CD1c-positive myeloid dendritic cell (primary cell): ENCODE measurements around the gene TPK1.

Source experiments
- DNase-seq: peaks from one replicate; pipeline ENCODE4 v3.0.0-alpha.2; 2016; ENCODE audit errors: extremely low spot score

Gene TPK1

GRCh38 chr7:144723301-144723700 is 112.6 kb downstream of the TPK1 start:
- DNase-seq, result no peak

GRCh38 chr7:144720710-144721109 is 115.1 kb downstream of the TPK1 start:
- no peak for DNase-seq

- DNase-seq, result no peak
These were observed 115.7 kb downstream of the TPK1 start for GRCh38 chr7:144720149-144720548.

GRCh38 chr7:144717720-144718119 is 118.1 kb downstream of the TPK1 start:
- no peak for DNase-seq

GRCh38 chr7:144713850-144714249 is 122.0 kb downstream of the TPK1 start:
- DNase-seq, result no peak

GRCh38 chr7:144710791-144711190 is 125.1 kb downstream of the TPK1 start:
- no peak for DNase-seq

- no peak for DNase-seq
These were observed 126.8 kb downstream of the TPK1 start for GRCh38 chr7:144709066-144709465.

- DNase-seq, result no peak
These were observed 144.6 kb downstream of the TPK1 start for GRCh38 chr7:144691240-144691639.

GRCh38 chr7:144682581-144683280 is 153.1 kb downstream of the TPK1 start:
- no peak for DNase-seq

GRCh38 chr7:144676492-144676891 is 159.4 kb downstream of the TPK1 start:
- DNase-seq, result no peak

GRCh38 chr7:144674550-144674949 is 161.3 kb downstream of the TPK1 start:
- no peak for DNase-seq

- DNase-seq, result no peak
These were observed 163.0 kb downstream of the TPK1 start for GRCh38 chr7:144672869-144673268.

- DNase-seq, result no peak
These were observed 164.4 kb downstream of the TPK1 start for GRCh38 chr7:144671429-144671828.

GRCh38 chr7:144670218-144670617 is 165.6 kb downstream of the TPK1 start:
- no peak for DNase-seq

GRCh38 chr7:144668503-144668902 is 167.3 kb downstream of the TPK1 start:
- DNase-seq, result no peak

- DNase-seq, result no peak
These were observed 170.0 kb downstream of the TPK1 start for GRCh38 chr7:144665689-144666381.

GRCh38 chr7:144659211-144659610 is 176.6 kb downstream of the TPK1 start:
- no peak for DNase-seq

GRCh38 chr7:144656965-144657517 is 178.8 kb downstream of the TPK1 start:
- no peak for DNase-seq

GRCh38 chr7:144653449-144653848 is 182.4 kb downstream of the TPK1 start:
- DNase-seq, result no peak

GRCh38 chr7:144650439-144650838 is 185.4 kb downstream of the TPK1 start:
- no peak for DNase-seq

- no peak for DNase-seq
These were observed 186.7 kb downstream of the TPK1 start for GRCh38 chr7:144649120-144649519.

GRCh38 chr7:144641389-144642044 is 194.3 kb downstream of the TPK1 start:
- DNase-seq, result no peak

GRCh38 chr7:144632724-144633123 is 203.1 kb downstream of the TPK1 start:
- DNase-seq, result no peak
